Activated T-cell treated with anti-CD3 and anti-CD28 coated beads for 24 hours (primary cell): Measurements from ENCODE around the gene DGKG.

ENCODE experiments used
- DNase-seq: peaks from one replicate; pipeline ENCODE4 v3.0.0-alpha.2; 2020; ENCODE audit warnings: low read depth

Gene DGKG

DNA sequence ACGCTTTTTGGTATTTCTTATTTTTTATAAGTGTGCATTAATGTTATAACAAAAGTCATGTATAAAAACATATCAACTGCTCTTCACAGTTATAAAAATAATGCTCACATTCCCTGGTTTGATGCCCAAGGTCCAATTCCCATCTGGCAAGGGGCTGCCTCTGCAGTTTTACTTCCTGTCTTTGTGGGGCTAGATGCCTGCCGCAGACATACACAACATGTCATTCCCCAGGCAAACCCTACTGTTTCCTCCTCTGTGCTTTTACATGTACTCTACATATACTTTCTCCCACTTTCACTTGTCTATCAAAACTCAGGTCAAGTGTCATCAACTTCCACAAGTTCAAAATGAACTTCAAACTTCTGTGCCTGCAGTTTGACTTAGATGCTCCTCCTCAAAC, 192.7 kb downstream of the DGKG start:
- DNase-seq: no peak

GRCh38 chr3:186168976-186169375, 193.1 kb downstream of the DGKG start:
- no peak for DNase-seq

DNA sequence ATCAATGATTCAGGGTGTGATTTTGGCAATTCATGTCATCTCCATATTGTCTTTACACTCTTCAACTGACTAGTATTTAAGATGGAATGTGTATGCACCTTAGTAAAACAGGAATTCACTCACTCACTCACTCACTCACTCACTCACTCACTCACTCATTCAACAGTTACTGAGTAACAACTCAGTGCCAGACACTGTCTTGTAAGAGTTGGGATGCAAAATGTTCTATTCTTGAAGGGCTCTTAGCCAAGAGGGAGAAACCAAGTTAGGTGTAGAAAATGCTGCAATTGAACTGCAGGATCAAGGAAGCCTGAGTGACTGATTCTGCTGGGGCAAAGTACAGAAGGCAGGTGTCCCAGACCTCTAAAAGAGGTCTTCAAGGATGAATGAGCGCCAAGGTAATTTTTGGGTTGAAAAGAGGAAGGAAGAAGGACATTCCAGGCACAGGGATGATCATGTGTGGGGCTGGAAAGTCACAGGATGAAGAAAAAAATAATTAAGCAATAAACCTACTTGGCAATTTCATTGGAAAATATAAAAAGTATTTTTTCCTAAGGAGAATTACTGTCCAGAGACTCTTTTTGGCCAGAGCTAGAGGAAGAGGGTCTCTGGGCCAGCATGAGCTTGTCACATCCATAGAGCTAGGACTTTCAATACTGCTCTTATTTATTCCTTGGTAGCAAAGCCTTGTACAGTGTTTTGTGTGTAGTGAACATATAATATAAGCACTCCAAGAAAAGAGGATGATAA, 194.2 kb downstream of the DGKG start:
- DNase-seq: no peak

DNA sequence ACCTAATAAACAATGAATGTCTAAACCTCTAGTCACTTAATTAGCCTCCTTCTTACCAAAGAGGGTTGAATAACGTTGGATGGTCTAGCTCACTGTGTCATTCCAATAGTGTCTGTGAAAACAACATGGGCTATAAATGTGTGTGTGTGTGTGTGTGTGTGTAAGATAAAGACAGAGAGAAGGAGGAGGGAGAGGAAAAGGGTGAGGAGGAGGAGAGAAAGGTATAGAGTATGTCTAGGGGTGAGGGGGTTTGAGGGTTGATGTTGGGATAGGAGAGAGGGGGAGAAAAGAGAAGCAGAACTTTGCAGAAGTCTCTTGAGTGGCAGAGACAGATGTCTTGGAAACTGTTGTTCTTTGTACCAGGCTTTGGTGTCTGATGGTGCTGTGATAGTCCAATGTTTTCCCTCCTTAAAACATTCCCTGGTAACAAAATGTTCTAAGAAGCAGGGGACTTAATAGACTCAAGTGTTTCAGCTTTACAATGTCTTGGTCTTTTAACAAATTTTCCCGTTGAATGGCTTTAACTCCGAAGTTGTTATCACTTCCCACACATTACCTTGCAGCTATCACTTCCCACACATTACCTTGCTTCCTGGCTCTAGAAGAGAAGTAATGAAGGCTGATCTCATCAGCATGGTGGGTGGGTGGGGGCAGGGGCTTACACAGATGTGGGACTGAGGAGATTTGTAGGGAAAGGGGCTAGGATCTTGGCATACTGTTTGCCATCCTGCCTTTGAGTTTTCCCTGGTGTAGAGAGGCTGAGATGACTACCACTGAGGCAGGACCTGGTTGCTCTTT, 195.3 kb downstream of the DGKG start:
- no peak for DNase-seq

DNA sequence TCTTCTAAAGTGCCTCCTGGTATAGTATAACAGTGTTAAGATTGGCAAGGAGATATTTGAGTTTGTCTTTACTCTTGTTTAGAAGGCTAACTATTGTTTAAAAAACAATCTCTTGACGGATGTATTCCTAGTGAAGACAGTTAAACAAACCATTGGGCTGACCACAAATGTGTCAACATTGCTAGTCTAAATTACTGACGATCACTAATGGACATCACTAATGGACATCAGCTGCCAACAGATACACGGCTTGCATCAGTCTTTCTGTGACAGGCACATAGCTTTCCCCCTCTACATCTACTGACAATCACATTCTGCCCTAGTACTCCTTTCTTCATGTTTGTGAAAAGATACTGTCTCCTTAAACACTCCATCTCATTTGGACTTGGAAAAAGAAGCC, 196.0 kb downstream of the DGKG start:
- no peak for DNase-seq

- DNase-seq: no peak
Measured at GRCh38 chr3:186165331-186165730, 196.7 kb downstream of the DGKG start.

DNA sequence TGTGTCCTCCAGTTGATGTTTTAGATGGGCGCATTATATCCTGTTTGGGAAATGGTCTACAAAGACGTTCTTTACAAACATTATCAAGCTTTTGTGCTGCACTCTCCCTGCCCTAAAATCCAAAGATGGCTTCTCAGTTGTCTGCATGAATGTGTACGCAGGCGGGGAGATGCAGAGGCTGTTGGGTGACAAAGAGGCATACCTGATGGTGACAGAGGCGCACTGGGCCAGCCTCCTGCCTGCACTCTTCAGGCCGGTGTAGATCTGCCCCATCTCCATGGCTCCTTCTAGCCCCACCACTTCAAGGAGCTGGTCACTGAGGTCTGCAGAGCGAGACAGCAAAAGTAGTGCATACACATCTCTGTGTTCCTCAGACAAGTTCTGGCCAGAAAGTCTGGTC, 197.3 kb downstream of the DGKG start:
- no peak for DNase-seq

DNA sequence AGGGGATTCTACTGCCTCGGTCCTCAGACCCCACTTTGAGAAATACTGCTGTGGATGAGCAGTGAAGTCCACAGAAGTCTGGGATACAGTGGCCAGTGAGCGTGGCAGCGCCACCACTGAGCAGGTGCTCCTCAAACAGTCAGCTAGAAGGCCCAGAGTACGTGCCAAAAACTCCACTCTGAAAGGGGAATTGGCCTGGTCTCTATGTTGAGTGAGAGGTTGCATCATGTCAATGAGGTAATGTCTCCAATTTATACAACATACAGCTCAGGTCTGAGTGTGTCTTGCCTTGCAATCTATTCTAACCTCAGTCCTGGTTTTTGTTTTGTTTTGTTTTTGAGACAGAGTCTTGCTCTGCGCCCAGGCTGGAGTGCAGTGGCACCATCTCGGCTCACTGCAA, 199.8 kb downstream of the DGKG start:
- DNase-seq: no peak

- DNase-seq: no peak
Measured at GRCh38 chr3:186160691-186161243, 201.3 kb downstream of the DGKG start.

DNA sequence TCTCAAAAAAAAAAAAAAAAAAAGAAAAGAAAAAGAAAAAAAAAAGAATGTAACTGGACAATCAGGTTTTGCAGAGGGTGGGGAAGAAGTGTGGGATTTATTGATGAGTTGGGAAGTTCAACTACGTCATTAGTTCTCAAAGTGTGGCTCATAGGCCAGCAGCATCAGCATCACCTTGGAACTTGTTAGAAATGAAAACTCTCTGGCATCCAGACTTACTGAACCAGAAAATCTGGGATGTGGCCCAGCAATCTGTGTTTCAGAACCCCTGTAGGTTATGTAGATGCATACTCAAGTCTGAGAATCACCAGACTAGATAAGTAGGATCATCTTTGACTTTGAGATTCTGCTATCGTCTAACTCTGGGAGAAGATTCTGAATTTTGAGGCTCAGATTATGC, 207.4 kb downstream of the DGKG start:
- no peak for DNase-seq

GRCh38 chr3:186152889-186153292, 209.1 kb downstream of the DGKG start:
- DNase-seq: no peak

DNA sequence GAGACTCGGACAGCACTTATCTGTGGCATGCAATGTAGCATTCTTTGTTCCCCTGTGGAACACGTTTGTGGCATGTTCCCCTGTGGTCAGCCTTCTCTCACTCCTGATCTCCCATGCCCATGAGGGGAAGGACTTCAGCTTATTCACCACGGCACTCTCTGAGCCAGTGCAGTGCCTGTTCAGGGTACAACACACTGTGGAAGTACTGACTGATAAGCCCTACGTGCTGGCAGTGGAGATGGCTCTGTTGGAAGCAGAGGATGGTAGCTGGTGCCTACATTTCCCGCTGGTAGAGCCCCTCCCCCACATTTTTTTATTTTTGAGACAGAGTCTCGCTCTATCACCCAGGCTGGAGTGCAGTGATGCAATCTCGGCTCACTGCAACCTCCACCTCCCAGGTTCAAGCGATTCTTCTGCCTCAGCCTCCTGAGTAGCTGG, 209.7 kb downstream of the DGKG start:
- DNase-seq: no peak

- DNase-seq: no peak
Measured at GRCh38 chr3:186151077-186151971, 210.7 kb downstream of the DGKG start.

GRCh38 chr3:186150041-186150830, 211.8 kb downstream of the DGKG start:
- DNase-seq: no peak

DNA sequence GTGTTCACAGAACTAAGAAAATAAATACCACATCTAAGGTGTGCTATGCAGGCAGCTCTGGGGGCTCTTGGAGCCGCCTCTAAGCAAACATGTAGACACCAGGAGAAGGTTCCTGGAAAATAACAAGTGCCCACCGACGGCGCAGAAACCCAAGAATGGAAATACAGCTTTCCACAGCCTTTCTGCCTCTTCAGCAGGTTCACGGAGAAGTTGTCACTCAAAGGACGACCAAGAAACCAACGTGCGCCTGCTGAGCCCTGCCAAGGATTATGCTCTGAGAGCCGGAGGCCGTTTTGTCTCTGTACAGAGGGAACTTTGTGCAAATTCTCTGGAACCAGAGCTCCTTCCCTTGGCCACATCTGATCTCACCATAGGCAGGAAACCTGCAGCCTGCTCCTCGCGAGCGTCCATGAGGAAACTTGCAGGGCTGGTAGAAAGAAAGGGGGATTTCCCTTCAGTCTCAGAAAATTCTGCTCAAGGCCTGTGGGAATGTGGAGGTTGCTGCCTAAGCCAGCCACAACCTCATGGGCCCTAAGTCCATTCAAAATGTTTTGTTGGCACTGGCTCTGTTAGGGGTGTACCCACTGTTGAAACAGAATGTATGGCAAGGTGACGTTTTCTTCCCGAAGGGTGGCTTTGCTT, 212.6 kb downstream of the DGKG start:
- DNase-seq: no peak

GRCh38 chr3:186144257-186144656, 217.8 kb downstream of the DGKG start:
- DNase-seq: no peak

- DNase-seq: no peak
Measured at GRCh38 chr3:186143250-186143649, 218.8 kb downstream of the DGKG start.

GRCh38 chr3:186142393-186142932, 219.6 kb downstream of the DGKG start:
- no peak for DNase-seq

DNA sequence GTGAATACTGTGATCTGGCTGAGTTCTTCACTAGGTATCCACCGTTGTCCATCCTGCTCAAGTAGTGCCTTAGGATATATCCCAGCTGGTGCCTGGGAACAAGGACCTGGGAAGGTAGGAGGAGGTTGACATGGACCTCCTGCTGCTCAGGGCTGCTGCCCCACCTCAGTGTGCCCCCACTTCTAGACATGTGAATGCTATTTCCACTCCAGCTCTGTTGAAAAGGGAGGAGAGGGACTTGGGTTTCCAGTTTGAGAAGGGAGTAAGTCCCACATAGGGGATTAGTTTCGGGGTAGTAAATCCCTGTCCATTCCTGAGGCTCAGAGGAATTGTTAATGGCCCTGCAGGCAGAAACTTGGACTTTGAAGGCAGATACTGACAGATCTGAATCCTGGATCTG, 220.2 kb downstream of the DGKG start:
- DNase-seq: no peak

GRCh38 chr3:186138272-186138981, 223.6 kb downstream of the DGKG start:
- no peak for DNase-seq
